GM12873 (cell line): ENCODE data around the gene WDR64.

Source experiments
- CTCF ChIP-seq: IDR thresholded peaks from 2 replicates; pipeline ENCODE4 v1.5.1; 2012; ENCODE audit warnings: low read depth, mild to moderate bottlenecking, moderate library complexity, low read length, control low read depth; ENCODE audit not compliant: insufficient read depth; ENCODE audit errors: missing control alignments

Gene WDR64

GRCh38 chr1:241640149-241640866, 11.8 kb upstream of the WDR64 start, which contains the start of the genes CHML and OPN3:
Gene CHML, minus strand, starts transcription at chr1:241640369. Its CDS starts 4,603 bp downstream, at chr1:241635766.
Gene OPN3, minus strand, starts transcription at chr1:241640369. Its CDS starts 115 bp downstream, at chr1:241640254.
- no peak for TF ChIP-seq CTCF

- TF ChIP-seq CTCF: no peak
These were observed 11.0 kb upstream of the WDR64 start for GRCh38 chr1:241640867-241641622.

- no peak for TF ChIP-seq CTCF
These were observed 10.1 kb upstream of the WDR64 start for GRCh38 chr1:241641773-241642592.

- TF ChIP-seq CTCF: no peak
These were observed 9.5 kb upstream of the WDR64 start for GRCh38 chr1:241642593-241642944.

GRCh38 chr1:241644259-241644658, 7.8 kb upstream of the WDR64 start:
- no peak for TF ChIP-seq CTCF

GRCh38 chr1:241645199-241645598, 6.9 kb upstream of the WDR64 start:
- TF ChIP-seq CTCF: no peak

- no peak for TF ChIP-seq CTCF
These were observed 5.9 kb upstream of the WDR64 start for GRCh38 chr1:241646201-241646600.
